Common myeloid progenitor, CD34-positive (primary cell): ENCODE results near the gene GPNMB.

ENCODE experiments used
- CTCF ChIA-PET: fragments of 350-600 bp; sonication (Branson Sonifier 250); formaldehyde crosslinking; loops from one replicate; lab custom pipeline; 2021; ENCODE audit warnings: antibody characterized with exemption; lab: Charles Lee
- POLR2A ChIA-PET: fragments of 350-600 bp; sonication (Branson Sonifier 250); formaldehyde crosslinking; loops from one replicate; lab custom pipeline; 2021; ENCODE audit warnings: antibody characterized with exemption; lab: Charles Lee
- DNase-seq, 3 donors: peaks; one replicate each; pipeline versions ENCODE4 v3.0.0 to v3.0.0-alpha.2; 2013
- H3K27ac ChIP-seq, 2 experiments: 1 replicate in 1 of 2; 2 replicates in 1 of 2; pipeline ENCODE4 v1.7.0; 2013; ENCODE audit warnings: inconsistent platforms in 2 of 2, low read length in 2 of 2, mild to moderate bottlenecking in 2 of 2, low read depth in 1 of 2, moderate library complexity in 1 of 2; ENCODE audit not compliant: severe bottlenecking in 2 of 2, insufficient read depth in 1 of 2, poor library complexity in 1 of 2
- H3K27me3 ChIP-seq, 5 experiments: replicated peaks in 2 of 5; 1 replicate in 3 of 5; 2 replicates in 2 of 5; pipeline versions ENCODE4 v1.6.1 to v1.7.0; 2013; ENCODE audit warnings: low read length in 4 of 5, mild to moderate bottlenecking in 2 of 5, moderate library complexity in 2 of 5, inconsistent platforms in 1 of 5; ENCODE audit not compliant: insufficient read depth in 5 of 5, control insufficient read depth in 4 of 5
- H3K36me3 ChIP-seq, 4 experiments: 1 replicate in 2 of 4; 2 replicates in 2 of 4; pipeline versions ENCODE4 v1.6.1 to v1.7.0; 2013; ENCODE audit warnings: low read length in 3 of 4, control low read depth in 1 of 4, mild to moderate bottlenecking in 1 of 4; ENCODE audit not compliant: control insufficient read depth in 4 of 4, insufficient read depth in 4 of 4
- H3K4me1 ChIP-seq, 4 experiments: 1 replicate in 3 of 4; 2 replicates in 1 of 4; pipeline versions ENCODE4 v1.6.1 to v1.7.1; 2013; ENCODE audit warnings: low read length in 3 of 4, mild to moderate bottlenecking in 3 of 4, control low read depth in 1 of 4, inconsistent platforms in 1 of 4, moderate library complexity in 1 of 4; ENCODE audit not compliant: control insufficient read depth in 4 of 4, insufficient read depth in 4 of 4; ENCODE audit errors: control extremely low read depth in 1 of 4
- H3K4me3 ChIP-seq, 7 experiments: 1 replicate in 4 of 7; 2 replicates in 3 of 7; pipeline versions ENCODE4 v1.5.1 to v1.7.0; 2013; ENCODE audit warnings: mild to moderate bottlenecking in 7 of 7, low read length in 6 of 7, moderate library complexity in 6 of 7, inconsistent platforms in 2 of 7, low read depth in 2 of 7, control low read depth in 1 of 7; ENCODE audit not compliant: insufficient read depth in 4 of 7, control insufficient read depth in 1 of 7; ENCODE audit errors: extremely low read depth in 1 of 7
- H3K9me3 ChIP-seq, 5 experiments: 1 replicate in 4 of 5; 2 replicates in 1 of 5; pipeline versions ENCODE4 v1.6.1 to v1.7.1; 2013; ENCODE audit warnings: low read length in 4 of 5, mild to moderate bottlenecking in 2 of 5, inconsistent platforms in 1 of 5, low read depth in 1 of 5, moderate library complexity in 1 of 5; ENCODE audit not compliant: control insufficient read depth in 4 of 5, insufficient read depth in 2 of 5; ENCODE audit errors: control extremely low read depth in 1 of 5
- WGBS: methylation state at CpG from one replicate; pipeline ENCODE4 v1.1.5; 2013; ENCODE audit not compliant: insufficient coverage; 5-methylcytosine and 5-hydroxymethylcytosine counted together

The GPNMB gene

GRCh38 chr7:23275912-23276311, 29.3 kb downstream of the GPNMB start:
- no peak for DNase-seq
- WGBS: 100% methylated on average over 4 of the region's 5 CpGs

GRCh38 chr7:23276376-23276775, 29.8 kb downstream of the GPNMB start:
- no peak overlapping the region for H3K27ac ChIP-seq
- peaks cover 3 to 20% (median 7%) of the 10 kb centered on the region in 4 experiments for H3K4me1 ChIP-seq
- no peaks in the 10 kb centered on the region for H3K9me3 ChIP-seq
- no peak overlapping the region for H3K4me3 ChIP-seq
- ChIA-PET CTCF (interaction anchor here (0.7 to 7.7 kb wide), 14 partner anchors 8 to 203 kb away, joined by 3 to 72 read pairs (median 3); no protein-coding TSS in a partner anchor), POLR2A (no interaction called here)
- no peaks in the 10 kb centered on the region for H3K27me3 ChIP-seq
- WGBS: 72% methylated on average over 5 of the region's 5 CpGs
- no peaks in the 10 kb centered on the region for H3K36me3 ChIP-seq
- peak; percentile 47 to 86 (median 85) for DNase-seq

More at GRCh38 chr7:23275912-23276311, 29.3 kb downstream of the GPNMB start:
- Histone ChIP-seq H3K27me3 (no peaks in the 10 kb centered on the region), H3K4me3 (no peak overlapping the region), H3K9me3 (no peaks in the 10 kb centered on the region), H3K36me3 (no peaks in the 10 kb centered on the region), H3K4me1 (peaks cover 3 to 20% (median 7%) of the 10 kb centered on the region in 4 experiments), H3K27ac (no peak overlapping the region)
- CTCF ChIA-PET: interaction anchor here (1.1 to 7.7 kb wide), 10 partner anchors 8 to 204 kb away, joined by 3 to 72 read pairs (median 3); no protein-coding TSS in a partner anchor
- POLR2A ChIA-PET: no interaction called here

- DNase-seq: peak in 2 of 3 donors; percentile 2 to 8
- Histone ChIP-seq H3K9me3 (no peaks in the 10 kb centered on the region), H3K27ac (no peak overlapping the region), H3K4me3 (no peak overlapping the region), H3K36me3 (no peaks in the 10 kb centered on the region), H3K27me3 (no peaks in the 10 kb centered on the region), H3K4me1 (peaks cover 3 to 20% (median 7%) of the 10 kb centered on the region in 4 experiments)
- WGBS: 94% methylated on average over 3 of the region's 3 CpGs
- ChIA-PET POLR2A (no interaction called here), CTCF (interaction anchor here (0.7 to 7.7 kb wide), 13 partner anchors 9 to 196 kb away, joined by 3 to 72 read pairs (median 3); no protein-coding TSS in a partner anchor)
Measured at GRCh38 chr7:23276947-23277346, 30.4 kb downstream of the GPNMB start.

- peak; percentile 70 to 92 (median 88) for DNase-seq
- H3K4me1 ChIP-seq: peaks cover 3 to 20% (median 7%) of the 10 kb centered on the region in 4 experiments
- no peaks in the 10 kb centered on the region for H3K36me3 ChIP-seq
Measured at GRCh38 chr7:23277359-23277989, 30.9 kb downstream of the GPNMB start.

GRCh38 chr7:23279819-23280525, 33.4 kb downstream of the GPNMB start:
- no CpG with 5 or more reads among the region's 2 CpGs for WGBS

More at GRCh38 chr7:23277359-23277989, 30.9 kb downstream of the GPNMB start:
- Histone ChIP-seq H3K27me3 (no peaks in the 10 kb centered on the region), H3K4me3 (no peak overlapping the region), H3K9me3 (no peaks in the 10 kb centered on the region), H3K27ac (no peak overlapping the region)
- ChIA-PET POLR2A (no interaction called here), CTCF (interaction anchor here (0.9 to 7.7 kb wide), 13 partner anchors 9 to 86 kb away, joined by 3 to 72 read pairs (median 3); no protein-coding TSS in a partner anchor)
- WGBS: 0% methylated on average over 1 of the region's 6 CpGs

GRCh38 chr7:23283086-23283485, 36.5 kb downstream of the GPNMB start:
- H3K4me1 ChIP-seq: peaks cover 0 to 10% (median 0%) of the 10 kb centered on the region in 4 experiments
- POLR2A ChIA-PET: no interaction called here
- H3K27ac ChIP-seq: no peak overlapping the region
- CTCF ChIA-PET: interaction anchor here (0.8 to 2.0 kb wide), 3 partner anchors 10 to 75 kb away, joined by 3 to 11 read pairs (median 4); no protein-coding TSS in a partner anchor
- no peaks in the 10 kb centered on the region for H3K9me3 ChIP-seq
- no peak for DNase-seq
- WGBS: 100% methylated on average over 2 of the region's 4 CpGs
- H3K4me3 ChIP-seq: no peak overlapping the region
- no peaks in the 10 kb centered on the region for H3K36me3 ChIP-seq
- H3K27me3 ChIP-seq: no peaks in the 10 kb centered on the region

More at GRCh38 chr7:23279819-23280525, 33.4 kb downstream of the GPNMB start:
- Histone ChIP-seq H3K4me3 (no peak overlapping the region), H3K27me3 (no peaks in the 10 kb centered on the region), H3K27ac (no peak overlapping the region), H3K4me1 (peaks cover 0 to 9% (median 0%) of the 10 kb centered on the region in 4 experiments), H3K36me3 (no peaks in the 10 kb centered on the region), H3K9me3 (no peaks in the 10 kb centered on the region)
- ChIA-PET POLR2A (interaction anchor here (0.6 kb wide), 1 partner anchor 9 kb away, joined by 3 read pairs; no protein-coding TSS in a partner anchor), CTCF (interaction anchor here (0.8 to 2.3 kb wide), 5 partner anchors 14 to 66 kb away, joined by 3 to 7 read pairs (median 5); partner anchors contain the start of gene MALSU1)
- no peak for DNase-seq
